K562 (cell line): ENCODE measurements around the gene ELP1. TPM values are rescaled to one million over a fixed set of nuclear protein-coding genes. Genes with fewer than 3 reads are reported as not detected.

Experiments
- ATAC-seq: fragments of 200-7000 bp; cut with Tn5 transposase; 3 replicates; pipeline ENCODE4 v1.9.1; 2020; ENCODE audit warnings: moderate library complexity
- BruUV-seq: library from RNA; stranded (reverse); fragments of 400-500 nt; replicated peaks from 2 replicates; lab custom pipeline; 2021; lab: Mats Ljungman, UMichigan
- CTCF ChIA-PET: fragments of 300-600 bp; formaldehyde crosslinking; extraction: SDS; loops from one replicate; lab custom pipeline; 2021; ENCODE audit warnings: low intra/inter-chr PET ratio; lab: Yijun Ruan, JAX
- POLR2A ChIA-PET: fragments of 300-600, 350-650 bp; sonication (Branson Sonifier 250); formaldehyde crosslinking; extraction: SDS; loops from one replicate; lab custom pipeline; 2021; ENCODE audit warnings: antibody characterized with exemption, inconsistent platforms; lab: Yijun Ruan, JAX
- DNase-seq, 4 experiments: peaks; one replicate each; pipeline versions ENCODE4 v3.0.0 to v3.0.0-alpha.2; 2011 to 2018; ENCODE audit warnings: low spot score in 3 of 4, mixed read lengths in 3 of 4; ENCODE audit errors: extremely low read depth in 1 of 4
- FAIRE-seq: peaks from 2 replicates; lab custom pipeline; 2011; peaks lifted over from hg19 to GRCh38; lab: Jason Lieb, UNC
- H2AFZ ChIP-seq: 2 replicates; pipeline ENCODE4 v1.6.0; 2011; ENCODE audit warnings: low read depth, low read length, control low read depth, inconsistent platforms
- H3K27ac ChIP-seq: fragments of 200-600 bp; 3 replicates; pipeline ENCODE4 v1.8.0; 2011; ENCODE audit warnings: low read depth, mild to moderate bottlenecking, control low read depth, inconsistent platforms, low read length, moderate library complexity, mixed read lengths; ENCODE audit errors: extremely low read depth
- H3K27me3 ChIP-seq, 2 experiments: fragments of 300-600 bp in 1 of 2; 2 replicates in 1 of 2; 3 replicates in 1 of 2; pipeline versions ENCODE4 v1.6.0 to v1.8.0; 2011; ENCODE audit warnings: inconsistent platforms in 2 of 2, low read length in 2 of 2, mild to moderate bottlenecking in 1 of 2, mixed read lengths in 1 of 2, moderate library complexity in 1 of 2; ENCODE audit not compliant: control insufficient read depth in 2 of 2, insufficient read depth in 2 of 2
- H3K36me3 ChIP-seq: fragments of 300-600 bp; 3 replicates; pipeline ENCODE4 v1.8.0; 2011; ENCODE audit warnings: mild to moderate bottlenecking, low read length, inconsistent platforms; ENCODE audit not compliant: control insufficient read depth, insufficient read depth
- H3K4me1 ChIP-seq, 2 experiments: fragments of 200-600 bp in 1 of 2; replicated peaks in 1 of 2; 2 replicates in 1 of 2; 3 replicates in 1 of 2; pipeline versions ENCODE4 v1.5.1 to v1.8.0; 2011; ENCODE audit warnings: inconsistent platforms in 2 of 2, low read length in 2 of 2, mild to moderate bottlenecking in 1 of 2, mixed read lengths in 1 of 2, moderate library complexity in 1 of 2; ENCODE audit not compliant: control insufficient read depth in 2 of 2, insufficient read depth in 2 of 2
- H3K4me2 ChIP-seq: 2 replicates; pipeline ENCODE4 v1.6.1; 2011; ENCODE audit warnings: low read length, control low read depth, inconsistent platforms, mixed read lengths; ENCODE audit not compliant: insufficient read depth
- H3K4me3 ChIP-seq: fragments of 200-600 bp; sonication (generic), shearing (Covaris generic); 2 replicates; pipeline ENCODE4 v1.5.1; 2016; ENCODE audit warnings: control low read depth, inconsistent platforms
- H3K79me2 ChIP-seq: fragments of 200-600 bp; 3 replicates; pipeline ENCODE4 v1.8.0; 2011; ENCODE audit warnings: low read length, inconsistent platforms; ENCODE audit not compliant: control insufficient read depth, insufficient read depth
- H3K9ac ChIP-seq, 2 experiments: 2 replicates each; pipeline versions ENCODE4 v1.6.0 to v1.6.1; 2011; ENCODE audit warnings: low read depth in 2 of 2, low read length in 2 of 2, control low read depth in 1 of 2, inconsistent platforms in 1 of 2, mild to moderate bottlenecking in 1 of 2, mixed read lengths in 1 of 2; ENCODE audit not compliant: insufficient read depth in 1 of 2
- H3K9me1 ChIP-seq: one replicate; pipeline ENCODE4 v1.6.0; 2011; ENCODE audit warnings: inconsistent platforms, mild to moderate bottlenecking, low read length, moderate library complexity; ENCODE audit not compliant: control insufficient read depth, insufficient read depth
- H3K9me3 ChIP-seq: replicated peaks from 2 replicates; pipeline ENCODE4 v1.5.1; 2011; ENCODE audit warnings: low read depth, low read length, inconsistent platforms; ENCODE audit not compliant: control insufficient read depth, insufficient read depth
- H4K20me1 ChIP-seq: replicated peaks from 2 replicates; pipeline ENCODE4 v1.6.1; 2011; ENCODE audit warnings: low read length, inconsistent platforms, mixed read lengths; ENCODE audit not compliant: control insufficient read depth, insufficient read depth
- EHMT2 ChIP-seq: fragments of 450-650 bp; IDR thresholded peaks from 2 replicates; pipeline ENCODE4 v1.6.1; 2018; ENCODE audit warnings: antibody characterized with exemption
- KDM2B ChIP-seq: fragments of 250-450 bp; sonication (Bioruptor Pico); IDR thresholded peaks from 2 replicates; pipeline ENCODE4 v1.8.0; 2021; ENCODE audit warnings: mild to moderate bottlenecking, moderate library complexity
- ZFP91 ChIP-seq: sonication (generic); formaldehyde crosslinking; IDR thresholded peaks from 2 replicates; pipeline ENCODE4 v1.8.0; 2022; ENCODE audit warnings: mild to moderate bottlenecking, missing genetic modification reagents
- ZNF143 ChIP-seq: sonication (generic); formaldehyde crosslinking; IDR thresholded peaks from 2 replicates; pipeline ENCODE4 v1.9.0; 2022; ENCODE audit warnings: mild to moderate bottlenecking, missing genetic modification reagents
- WGBS: fragments of 100-300 bp; shearing (Covaris generic); methylation state at CpG from one replicate; pipeline ENCODE4 v1.1.6; 2016; ENCODE audit warnings: low coverage, mixed read lengths; ENCODE audit not compliant: insufficient coverage; ENCODE audit errors: missing lambda C conversion rate; 5-methylcytosine and 5-hydroxymethylcytosine counted together
- in situ Hi-C: fragments of 300-500 bp; cut with MboI; formaldehyde crosslinking; loops from 4 replicates; pipeline ENCODE4 v1.15.0; 2018; ENCODE audit warnings: inconsistent platforms, mixed read lengths
- intact Hi-C: fragments of 100-400 bp; cut with micrococcal nuclease; formaldehyde crosslinking; loops from 2 replicates; pipeline ENCODE4 v1.14.2; 2022
- polyA plus RNA-seq, 8 experiments: library from polyadenylated mRNA; depleted of rRNA in 4 of 8; stranded (reverse) in 5 of 8; unstranded in 3 of 8; fragments of >200 nt; fragmentation: Nextera tagmentation in 2 of 8; fragmentation: Illumina TruSeq in 1 of 8; extraction: Ambion mirVana in 2 of 8; extraction: Trizol in 1 of 8; gene quantifications; 2 replicates each; pipeline versions ENCODE4 v1.2.1 to v1.2.3, GENCODE V29; 2011 to 2014; ENCODE audit warnings: inconsistent platforms in 1 of 8, missing spikeins in 1 of 8
- total RNA-seq, 7 experiments: library from RNA; depleted of rRNA in 6 of 7; stranded (reverse); fragments of >200 nt in 6 of 7; fragmentation: Illumina TruSeq in 2 of 7; extraction: Trizol in 2 of 7; gene quantifications; 2 replicates each; pipeline versions ENCODE4 v1.2.1 to v1.2.3, GENCODE V29; 2011 to 2021; ENCODE audit warnings: low replicate concordance in 1 of 7

ELP1 gene
- total and polyA plus RNA-seq, 9 of the 15 experiments (the other 6 are each of a cell fraction or from before 2014, with no cell fraction given), result 17.0 to 48.6 (median 39.7) TPM

- no peak for TF ChIP-seq ZFP91 (CRISPR knock-in tag)
- no peak for TF ChIP-seq ZNF143 (CRISPR knock-in tag)
Observed at GRCh38 chr9:108845507-108845906, 88.4 kb downstream of the ELP1 start (continued).

- Histone ChIP-seq H3K79me2 (no peaks in the 10 kb centered on the region), H3K4me2 (no peak overlapping the region), H3K4me1 (peaks cover 0 to 2% of the 10 kb centered on the region in 2 experiments; a peak in 1 of 5 replicates), H3K4me3 (no peak overlapping the region), H3K36me3 (no peaks in the 10 kb centered on the region), H4K20me1 (no peaks in the 10 kb centered on the region), H3K27me3 (0 out of 5 replicates have a peak, but pooled peaks cover 0 to 2% of the 10 kb centered on the region in 2 experiments), H3K9me1 (no peaks in the 10 kb centered on the region), H2AFZ (no peak overlapping the region), H3K9ac (no peak overlapping the region), H3K27ac (no peak overlapping the region), H3K9me3 (no peaks in the 10 kb centered on the region)
- 7% methylated on average over 2 of the region's 2 CpGs for WGBS
- POLR2A ChIA-PET, result interaction anchor here (0.6 to 1.3 kb wide), 4 partner anchors 11 to 19 kb away, joined by 3 to 6 read pairs (median 4); partner anchors contain the start of gene ACTL7B
- FAIRE-seq, result no peak
- TF ChIP-seq EHMT2 (no peak), KDM2B (CRISPR knock-in tag) (no peak)
- in situ Hi-C loops, result no loop called here
- CTCF ChIA-PET, result no interaction called here
- intact Hi-C loops, result no loop called here
- BruUV-seq, result no TSS peak
- ATAC-seq, result no peak
- no peak for DNase-seq
Observed at GRCh38 chr9:108844856-108845255, 89.1 kb downstream of the ELP1 start.
